Erythroblast (primary cell): ENCODE measurements around the gene ZSCAN2.
"Not testable (repeated sequence)": the region's sequence is repeated elsewhere in the genome, so short reads cannot be mapped to it uniquely, and the experiment has no call there.

Experiments used
- GATA1 ChIP-seq: IDR thresholded peaks from 2 replicates; pipeline ENCODE4 v1.6.1; 2011; ENCODE audit warnings: low read depth, mild to moderate bottlenecking, control low read depth, low read length, moderate library complexity
- POLR2A ChIP-seq: IDR thresholded peaks from 2 replicates; pipeline ENCODE4 v1.6.1; 2011; ENCODE audit warnings: mild to moderate bottlenecking, low read length

- TF ChIP-seq POLR2A, GATA1: not testable (repeated sequence)
These were observed 41.8 kb downstream of the ZSCAN2 start for GRCh38 chr15:84642640-84643039.
